Astrocyte (in vitro differentiated cells and primary cell): Measurements from ENCODE around the gene CELF3. TPM values are rescaled to one million over a fixed set of nuclear protein-coding genes. Genes with fewer than 3 reads are reported as not detected.

Source experiments
- DNase-seq: peaks from one replicate; pipeline ENCODE4 v3.0.0-alpha.2; 2010; ENCODE audit warnings: low read depth
- FAIRE-seq: peaks from 2 replicates; lab custom pipeline; 2011; peaks lifted over from hg19 to GRCh38; lab: Jason Lieb, UNC
- H2AFZ ChIP-seq: 2 replicates; pipeline ENCODE4 v1.6.0; 2012; ENCODE audit warnings: low read depth, low read length, inconsistent platforms
- H3K27ac ChIP-seq: 2 replicates; pipeline ENCODE4 v1.5.1; 2011; ENCODE audit warnings: low read depth, low read length, inconsistent platforms
- H3K27me3 ChIP-seq: 2 replicates; pipeline ENCODE4 v1.6.0; 2011; ENCODE audit warnings: low read length, inconsistent platforms; ENCODE audit not compliant: insufficient read depth
- H3K36me3 ChIP-seq: 2 replicates; pipeline ENCODE4 v1.5.1; 2011; ENCODE audit warnings: low read length, inconsistent platforms; ENCODE audit not compliant: insufficient read depth
- H3K4me1 ChIP-seq: 2 replicates; pipeline ENCODE4 v1.5.1; 2011; ENCODE audit warnings: low read length, inconsistent platforms; ENCODE audit not compliant: insufficient read depth
- H3K4me2 ChIP-seq: 2 replicates; pipeline ENCODE4 v1.6.0; 2012; ENCODE audit warnings: low read length, inconsistent platforms
- H3K4me3 ChIP-seq: 2 replicates; pipeline ENCODE4 v1.5.1; 2011; ENCODE audit warnings: low read depth, mild to moderate bottlenecking, low read length, inconsistent platforms; ENCODE audit not compliant: insufficient read depth
- H3K79me2 ChIP-seq: 2 replicates; pipeline ENCODE4 v1.6.0; 2012; ENCODE audit warnings: mild to moderate bottlenecking, low read length, inconsistent platforms; ENCODE audit not compliant: insufficient read depth
- H3K9ac ChIP-seq: 2 replicates; pipeline ENCODE4 v1.6.0; 2012; ENCODE audit warnings: mild to moderate bottlenecking, low read length, inconsistent platforms
- H3K9me3 ChIP-seq: 2 replicates; pipeline ENCODE4 v1.5.1; 2012; ENCODE audit warnings: low read depth, mild to moderate bottlenecking, low read length, inconsistent platforms; ENCODE audit not compliant: insufficient read depth
- H4K20me1 ChIP-seq: 2 replicates; pipeline ENCODE4 v1.6.0; 2012; ENCODE audit warnings: low read length, inconsistent platforms; ENCODE audit not compliant: insufficient read depth
- H3K27ac Mint-ChIP-seq: one replicate; pipeline ENCODE4 v1.8.0; 2021; ENCODE audit warnings: mild to moderate bottlenecking, mixed read lengths; ENCODE audit not compliant: unreplicated experiment
- H3K27me3 Mint-ChIP-seq: one replicate; pipeline ENCODE4 v1.8.0; 2021; ENCODE audit warnings: low read depth, mixed read lengths; ENCODE audit not compliant: unreplicated experiment
- H3K36me3 Mint-ChIP-seq: one replicate; pipeline ENCODE4 v1.8.0; 2021; ENCODE audit warnings: low read depth, mixed read lengths; ENCODE audit not compliant: unreplicated experiment
- H3K4me1 Mint-ChIP-seq: one replicate; pipeline ENCODE4 v1.8.0; 2021; ENCODE audit warnings: low read depth, mixed read lengths; ENCODE audit not compliant: unreplicated experiment
- H3K4me3 Mint-ChIP-seq: one replicate; pipeline ENCODE4 v1.8.0; 2021; ENCODE audit warnings: mild to moderate bottlenecking, moderate library complexity, mixed read lengths; ENCODE audit not compliant: unreplicated experiment
- H3K9me3 Mint-ChIP-seq: one replicate; pipeline ENCODE4 v1.8.0; 2021; ENCODE audit warnings: mild to moderate bottlenecking, mixed read lengths; ENCODE audit not compliant: unreplicated experiment
- CTCF ChIP-seq: IDR thresholded peaks from 2 replicates; pipeline ENCODE4 v1.5.1; 2011; ENCODE audit warnings: low read depth, mild to moderate bottlenecking, inconsistent platforms, low read length, moderate library complexity; ENCODE audit not compliant: insufficient read depth
- EZH2 ChIP-seq: IDR thresholded peaks from 2 replicates; pipeline ENCODE4 v1.6.1; 2012; ENCODE audit warnings: mild to moderate bottlenecking, low read length, inconsistent platforms; ENCODE audit not compliant: insufficient read depth
- total RNA-seq: library from RNA; stranded (reverse); gene quantifications from 2 replicates; pipeline ENCODE4 v1.2.1, GENCODE V29; 2021

CELF3 gene
- total RNA-seq, 1 donor from 2014 or later, result not detected

GRCh38 chr1:151721788-151722510 is 5.3 kb upstream of the CELF3 start:
- FAIRE-seq (no peak), DNase-seq (no peak)
- Histone ChIP-seq H3K27ac (no peak overlapping the region), H3K4me1 (peaks cover 8% of the 10 kb centered on the region), H3K27me3 (peaks cover 73% of the 10 kb centered on the region), H3K9me3 (no peaks in the 10 kb centered on the region), H2AFZ (peak overlapping the region; percentile 48), H3K36me3 (no peaks in the 10 kb centered on the region), H4K20me1 (no peaks in the 10 kb centered on the region), H3K79me2 (no peaks in the 10 kb centered on the region), H3K4me3 (peak overlapping the region; percentile 44), H3K4me2 (peak overlapping the region; percentile 87), H3K9ac (no peak overlapping the region)
- Mint-ChIP-seq H3K27me3 (peaks cover 58% of the 10 kb centered on the region), H3K4me1 (peaks cover 20% of the 10 kb centered on the region), H3K4me3 (peak overlapping the region; percentile 74), H3K36me3 (peaks cover 2% of the 10 kb centered on the region), H3K27ac (no peak overlapping the region), H3K9me3 (peaks cover 2% of the 10 kb centered on the region)
- TF ChIP-seq CTCF, result no peak
- peak; percentile 43 for TF ChIP-seq EZH2

- Histone ChIP-seq H3K27ac (no peak within 1 kb of the TSS), H3K27me3 (peaks cover 77% of the 10 kb centered on the region), H3K9me3 (no peaks in the 10 kb centered on the region), H3K9ac (no peak within 1 kb of the TSS), H2AFZ (peak within 1 kb of the TSS; percentile 48), H3K4me3 (peak within 1 kb of the TSS; percentile 44), H3K4me2 (peak within 1 kb of the TSS; percentile 87), H4K20me1 (no peaks in the 10 kb centered on the region), H3K79me2 (no peaks in the 10 kb centered on the region), H3K4me1 (peaks cover 8% of the 10 kb centered on the region), H3K36me3 (no peaks in the 10 kb centered on the region)
- Mint-ChIP-seq H3K4me1 (peaks cover 23% of the 10 kb centered on the region), H3K4me3 (peak within 1 kb of the TSS; percentile 74), H3K36me3 (peaks cover 3% of the 10 kb centered on the region), H3K27me3 (peaks cover 57% of the 10 kb centered on the region), H3K27ac (no peak within 1 kb of the TSS), H3K9me3 (peaks cover 2% of the 10 kb centered on the region)
- TF ChIP-seq CTCF, result no peak
- peak; percentile 54 for TF ChIP-seq EZH2
- DNase-seq, result no peak
- FAIRE-seq, result no peak
Observed at GRCh38 chr1:151720974-151721787, 4.6 kb upstream of the CELF3 start, which contains the start of gene RIIAD1. Gene RIIAD1 (plus strand): TSS chr1:151721522. CDS start chr1:151721537, 15 bp downstream.
